ENCODE data around the gene GDNF.
"Not testable (repeated sequence)": the region's sequence is repeated elsewhere in the genome, so short reads cannot be mapped to it uniquely, and the experiment has no call there.

GDNF gene

DNA sequence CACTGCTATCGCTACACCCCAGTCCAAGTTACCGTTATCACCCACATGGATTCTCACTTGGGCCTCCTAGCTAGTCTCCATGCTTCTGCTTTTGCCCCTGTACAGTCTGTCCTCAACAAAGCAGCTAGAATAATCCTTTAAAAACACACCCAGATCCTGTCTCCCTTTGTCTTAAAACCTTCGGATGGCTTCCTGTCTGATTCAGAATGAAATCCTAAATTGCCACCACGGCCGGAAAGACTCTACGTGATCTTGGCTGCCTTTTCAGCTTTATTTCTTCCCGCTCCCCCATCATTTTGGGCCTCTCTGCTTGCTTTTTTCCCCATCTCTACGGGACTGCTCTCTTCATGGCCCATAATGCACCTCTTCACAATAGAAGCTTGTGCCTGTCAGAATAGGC, 33.4 kb downstream of the GDNF start:
- Mint-ChIP-seq H3K4me1 (no peaks in the 10 kb centered on the region), H3K36me3 (ENCODE audit: insufficient read depth) (no peaks in the 10 kb centered on the region), H3K4me3 (no peak overlapping the region), H3K27me3 (peaks cover 19% of the 10 kb centered on the region), H3K9me3 (no peaks in the 10 kb centered on the region), H3K27ac (ENCODE audit: low read depth) (no peak overlapping the region)
- no peak for ATAC-seq (replicated peaks; ENCODE audit: extremely low read depth, poor library complexity, severe bottlenecking)
- DNase-seq (ENCODE audit: low spot score in 2 of 2), result no peak

DNA sequence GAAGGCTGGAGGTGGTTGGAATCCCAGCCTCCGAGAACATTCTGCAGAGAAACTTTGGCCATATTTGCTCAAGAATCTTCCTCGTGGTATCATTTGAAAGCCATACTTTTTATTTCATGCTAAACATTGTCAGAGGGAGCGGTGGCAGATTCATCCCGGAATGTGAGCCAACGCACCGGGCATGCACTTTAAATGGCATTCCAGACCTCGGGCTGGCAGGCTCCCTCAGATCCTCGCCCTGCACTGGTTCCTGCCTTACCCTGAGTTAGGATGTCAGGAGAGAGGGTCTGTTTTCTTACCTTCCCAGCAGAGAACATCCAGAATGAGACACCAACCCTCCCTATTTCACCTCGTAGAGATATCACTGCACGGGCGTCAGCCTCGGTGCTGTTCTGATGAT, 33.8 kb downstream of the GDNF start:
- H3K4me1 Mint-ChIP-seq, result no peaks in the 10 kb centered on the region
- DNase-seq (ENCODE audit: low spot score in 2 of 2) (no peak), ATAC-seq (replicated peaks; ENCODE audit: extremely low read depth, poor library complexity, severe bottlenecking) (no peak)

DNA sequence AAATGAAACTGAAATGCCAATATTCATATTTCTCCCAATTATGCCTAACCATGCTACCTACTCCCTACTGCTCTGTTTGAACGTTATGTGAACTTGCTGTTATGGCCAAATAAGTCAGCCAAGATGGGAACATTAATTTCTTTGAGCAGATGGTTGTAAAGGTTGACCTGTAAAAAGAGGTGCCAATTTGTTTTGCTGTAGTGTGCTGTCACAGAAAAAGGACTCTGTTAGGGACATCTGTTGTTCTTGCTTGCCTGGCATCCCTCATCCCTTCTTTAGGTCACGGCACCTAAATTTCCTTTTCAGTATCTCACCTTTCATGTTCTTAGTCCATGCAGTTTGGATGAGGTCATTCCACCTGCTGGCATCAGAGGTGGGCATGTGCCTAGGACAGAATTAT, 35.4 kb downstream of the GDNF start:
- Mint-ChIP-seq H3K36me3 (ENCODE audit: insufficient read depth) (no peaks in the 10 kb centered on the region), H3K27ac (ENCODE audit: low read depth) (no peak overlapping the region), H3K4me1 (no peaks in the 10 kb centered on the region), H3K4me3 (no peak overlapping the region), H3K27me3 (peaks cover 19% of the 10 kb centered on the region), H3K9me3 (no peaks in the 10 kb centered on the region)
- DNase-seq (ENCODE audit: low spot score in 2 of 2), result no peak
- no peak for ATAC-seq (replicated peaks; ENCODE audit: extremely low read depth, poor library complexity, severe bottlenecking)

More for the DNA sequence above, 33.8 kb downstream of the GDNF start:
- no peaks in the 10 kb centered on the region for H3K9me3 Mint-ChIP-seq
- no peak overlapping the region for H3K27ac Mint-ChIP-seq (ENCODE audit: low read depth)
- no peak overlapping the region for H3K4me3 Mint-ChIP-seq
- H3K36me3 Mint-ChIP-seq (ENCODE audit: insufficient read depth), result no peaks in the 10 kb centered on the region
- H3K27me3 Mint-ChIP-seq, result peaks cover 19% of the 10 kb centered on the region

DNA sequence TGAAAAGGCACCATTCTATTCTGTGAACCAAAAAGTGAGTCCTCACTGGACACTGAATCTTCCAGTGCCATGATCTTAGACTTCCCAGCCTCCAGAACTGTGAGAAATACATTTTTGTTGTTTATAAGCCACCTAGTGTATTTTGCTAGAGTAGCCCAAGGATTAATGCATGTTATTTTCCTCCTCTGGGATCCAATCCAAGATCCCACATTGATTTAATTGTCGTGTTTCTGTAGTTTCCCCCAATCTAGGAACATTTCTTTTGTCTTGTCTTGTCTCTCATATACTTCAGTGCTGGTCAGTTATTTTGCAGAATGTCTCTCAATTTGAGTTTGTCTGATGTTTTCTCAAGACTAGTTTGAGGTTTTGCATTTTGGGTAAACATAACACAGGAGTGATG, 36.4 kb downstream of the GDNF start:
- H3K4me1 Mint-ChIP-seq, result no peaks in the 10 kb centered on the region
- H3K27me3 Mint-ChIP-seq, result peaks cover 11% of the 10 kb centered on the region
- H3K27ac Mint-ChIP-seq (ENCODE audit: low read depth), result no peak overlapping the region

DNA sequence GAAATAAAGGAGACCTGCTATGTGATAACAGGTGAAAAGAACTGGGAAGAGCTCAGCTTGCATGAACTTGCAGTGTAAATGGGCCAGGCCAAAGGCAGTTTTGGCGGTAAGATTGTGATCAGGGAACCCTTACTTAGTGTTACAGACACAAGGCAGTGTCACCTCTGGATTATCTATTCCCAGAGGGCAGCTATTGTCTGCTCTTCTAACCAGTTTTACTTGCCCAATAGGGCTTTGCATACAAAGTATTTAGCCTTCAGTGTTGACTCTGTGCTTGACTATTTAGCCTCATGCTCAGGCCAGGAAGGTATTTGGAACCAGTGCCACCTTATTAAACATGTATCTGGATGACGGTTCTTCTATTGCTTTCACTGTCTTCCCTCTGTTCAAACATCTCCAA, 38.3 kb downstream of the GDNF start:
- Mint-ChIP-seq H3K4me3 (no peak overlapping the region), H3K36me3 (ENCODE audit: insufficient read depth) (no peaks in the 10 kb centered on the region), H3K4me1 (no peaks in the 10 kb centered on the region), H3K27me3 (peaks cover 17% of the 10 kb centered on the region), H3K9me3 (peaks cover 5% of the 10 kb centered on the region), H3K27ac (ENCODE audit: low read depth) (no peak overlapping the region)
- DNase-seq (ENCODE audit: low spot score in 2 of 2) (no peak), ATAC-seq (replicated peaks; ENCODE audit: extremely low read depth, poor library complexity, severe bottlenecking) (no peak)

More for the DNA sequence above, 36.4 kb downstream of the GDNF start:
- ATAC-seq (replicated peaks; ENCODE audit: extremely low read depth, poor library complexity, severe bottlenecking), result no peak
- Mint-ChIP-seq H3K36me3 (ENCODE audit: insufficient read depth) (no peaks in the 10 kb centered on the region), H3K9me3 (no peaks in the 10 kb centered on the region), H3K4me3 (no peak overlapping the region)
- DNase-seq (ENCODE audit: low spot score in 2 of 2), result no peak

DNA sequence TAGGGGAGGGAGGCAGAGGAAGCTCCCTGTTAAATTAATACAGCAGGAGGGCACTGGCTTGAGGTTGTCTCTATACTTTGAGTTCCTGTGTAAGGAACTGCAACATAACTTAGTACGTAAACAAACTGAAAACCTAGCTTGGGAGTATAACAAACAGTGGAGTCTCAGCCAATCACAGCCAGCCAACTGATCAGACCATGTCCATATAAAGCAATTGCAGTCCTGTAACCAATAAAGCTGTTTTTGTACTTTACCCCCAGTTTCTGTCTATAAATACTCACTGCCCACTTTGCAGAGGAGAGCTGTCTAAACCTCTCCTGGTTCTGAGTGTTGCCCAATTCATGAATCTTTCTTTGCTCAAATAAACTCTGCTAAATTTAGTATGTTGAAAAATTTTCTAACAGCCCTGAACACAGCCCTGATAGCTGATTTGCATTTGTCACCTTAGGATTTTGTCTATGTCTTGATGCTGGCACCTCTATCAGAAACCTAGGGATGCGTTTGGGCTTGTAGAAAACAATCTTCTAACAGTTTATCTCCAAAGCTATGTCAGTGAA, 39.9 kb downstream of the GDNF start:
- Mint-ChIP-seq H3K27ac (ENCODE audit: low read depth) (no peak overlapping the region), H3K4me3 (no peak overlapping the region), H3K9me3 (peaks cover 5% of the 10 kb centered on the region), H3K27me3 (peaks cover 11% of the 10 kb centered on the region), H3K36me3 (ENCODE audit: insufficient read depth) (no peaks in the 10 kb centered on the region), H3K4me1 (no peaks in the 10 kb centered on the region)
- DNase-seq (ENCODE audit: low spot score in 2 of 2) (no peak), ATAC-seq (replicated peaks; ENCODE audit: extremely low read depth, poor library complexity, severe bottlenecking) (no peak)

DNA sequence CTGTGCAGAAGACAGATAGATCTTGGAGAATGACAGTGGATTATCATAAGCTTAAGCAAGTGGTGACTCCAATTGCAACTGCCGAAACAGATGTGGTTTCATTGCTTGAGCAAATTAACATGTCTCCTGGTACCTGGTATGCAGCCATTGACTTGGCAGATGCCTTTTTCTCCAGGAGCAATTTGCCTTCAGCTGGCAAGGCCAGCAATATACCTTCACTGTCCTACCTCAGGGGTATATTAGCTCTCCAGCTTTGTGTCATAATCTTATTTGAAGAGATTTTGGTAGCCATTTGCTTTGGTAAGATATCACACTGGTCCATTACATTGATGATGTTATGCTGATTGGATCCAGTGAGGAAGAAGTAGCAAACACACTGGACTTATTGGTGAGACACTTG, 43.4 kb downstream of the GDNF start:
- H3K4me1 Mint-ChIP-seq; DNase-seq (ENCODE audit: low spot score in 2 of 2); H3K36me3 Mint-ChIP-seq (ENCODE audit: insufficient read depth); H3K4me3 Mint-ChIP-seq; H3K27ac Mint-ChIP-seq (ENCODE audit: low read depth); ATAC-seq (replicated peaks; ENCODE audit: extremely low read depth, poor library complexity, severe bottlenecking): not testable (repeated sequence)
- Mint-ChIP-seq H3K27me3 (peaks cover 30% of the 10 kb centered on the region), H3K9me3 (peaks cover 12% of the 10 kb centered on the region)

DNA sequence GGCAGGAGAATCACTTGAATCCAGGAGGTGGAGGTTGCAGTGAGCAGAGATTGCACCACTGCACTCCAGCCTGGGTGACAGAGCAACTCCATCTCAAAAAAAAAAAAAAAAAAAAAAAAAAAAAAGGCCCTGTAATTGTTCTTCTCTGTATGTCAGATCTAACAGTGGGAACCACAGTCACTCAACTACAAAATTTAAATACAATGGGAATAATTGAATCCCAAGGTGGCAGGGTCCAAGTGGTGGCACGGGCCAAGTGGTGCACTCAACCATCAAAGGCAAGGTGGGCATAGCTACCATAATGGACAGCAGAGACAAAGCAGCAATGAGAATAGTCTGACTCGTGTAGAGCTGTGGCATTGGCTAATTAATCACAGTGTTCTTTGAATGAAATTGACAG, 44.5 kb downstream of the GDNF start:
- peaks cover 12% of the 10 kb centered on the region for H3K9me3 Mint-ChIP-seq
- H3K4me3 Mint-ChIP-seq; H3K4me1 Mint-ChIP-seq; ATAC-seq (replicated peaks; ENCODE audit: extremely low read depth, poor library complexity, severe bottlenecking); DNase-seq (ENCODE audit: low spot score in 2 of 2); H3K27ac Mint-ChIP-seq (ENCODE audit: low read depth); H3K36me3 Mint-ChIP-seq (ENCODE audit: insufficient read depth): not testable (repeated sequence)
- H3K27me3 Mint-ChIP-seq, result peaks cover 30% of the 10 kb centered on the region

DNA sequence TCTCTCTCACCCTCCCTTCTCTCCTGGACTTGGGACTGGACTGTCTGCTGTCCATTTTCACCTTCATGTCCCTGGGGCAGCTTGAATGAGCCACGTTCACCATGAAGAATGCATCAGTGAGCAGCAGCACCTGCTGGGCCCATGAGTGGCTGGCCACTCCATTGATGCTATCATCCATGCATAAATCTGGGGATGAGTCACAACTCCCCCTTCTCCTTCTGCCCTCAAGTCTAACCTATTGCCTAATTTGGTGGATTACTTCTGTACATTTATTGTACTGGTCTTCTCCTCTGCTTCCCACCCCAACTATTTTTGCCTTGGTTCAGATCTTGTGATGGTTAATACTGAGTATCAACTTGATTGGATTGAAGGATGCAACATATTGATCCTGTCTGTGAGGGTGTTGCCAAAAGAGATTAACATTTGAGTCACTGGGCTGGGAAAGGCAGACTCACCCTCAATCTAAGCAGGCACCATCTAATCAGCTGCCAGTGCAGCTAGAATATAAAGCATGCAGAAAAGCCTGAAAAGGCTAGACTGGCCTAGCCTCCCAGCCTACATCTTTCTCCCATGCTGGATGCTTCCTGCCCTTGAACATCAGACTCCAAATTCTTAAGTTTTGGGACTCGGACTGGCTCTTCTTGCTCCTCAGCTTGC, 46.7 kb downstream of the GDNF start:
- no peak for DNase-seq (ENCODE audit: low spot score in 2 of 2)
- no peaks in the 10 kb centered on the region for H3K36me3 Mint-ChIP-seq (ENCODE audit: insufficient read depth)
- H3K27ac Mint-ChIP-seq (ENCODE audit: low read depth), result no peak overlapping the region
- ATAC-seq (replicated peaks; ENCODE audit: extremely low read depth, poor library complexity, severe bottlenecking), result no peak
- H3K4me1 Mint-ChIP-seq, result no peaks in the 10 kb centered on the region
- peaks cover 43% of the 10 kb centered on the region for H3K27me3 Mint-ChIP-seq
- peaks cover 12% of the 10 kb centered on the region for H3K9me3 Mint-ChIP-seq
- H3K4me3 Mint-ChIP-seq, result no peak overlapping the region

DNA sequence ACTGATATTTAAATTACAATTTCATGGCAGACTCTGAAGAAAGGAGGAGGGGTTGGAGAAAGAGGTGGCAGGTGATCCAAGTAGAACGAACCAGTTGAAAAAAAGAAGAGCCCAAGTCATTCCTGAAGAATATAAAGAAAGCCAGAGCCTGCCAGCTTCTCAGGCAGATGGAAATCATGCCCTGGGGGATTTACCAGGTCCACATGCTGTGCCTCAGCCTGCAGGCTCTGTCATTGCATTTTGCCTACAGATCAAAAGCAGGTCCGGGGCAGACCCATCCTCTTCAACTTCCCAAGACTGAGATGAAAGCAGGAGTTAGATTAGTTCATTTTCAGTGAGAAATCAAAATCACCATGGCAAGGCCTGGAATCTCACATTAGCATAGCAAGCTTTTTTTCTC, 48.5 kb downstream of the GDNF start:
- Mint-ChIP-seq H3K27ac (ENCODE audit: low read depth) (no peak overlapping the region), H3K4me1 (no peaks in the 10 kb centered on the region), H3K4me3 (no peak overlapping the region), H3K36me3 (ENCODE audit: insufficient read depth) (no peaks in the 10 kb centered on the region), H3K9me3 (peaks cover 7% of the 10 kb centered on the region), H3K27me3 (peaks cover 44% of the 10 kb centered on the region)
- ATAC-seq (replicated peaks; ENCODE audit: extremely low read depth, poor library complexity, severe bottlenecking) (no peak), DNase-seq (ENCODE audit: low spot score in 2 of 2) (no peak)

DNA sequence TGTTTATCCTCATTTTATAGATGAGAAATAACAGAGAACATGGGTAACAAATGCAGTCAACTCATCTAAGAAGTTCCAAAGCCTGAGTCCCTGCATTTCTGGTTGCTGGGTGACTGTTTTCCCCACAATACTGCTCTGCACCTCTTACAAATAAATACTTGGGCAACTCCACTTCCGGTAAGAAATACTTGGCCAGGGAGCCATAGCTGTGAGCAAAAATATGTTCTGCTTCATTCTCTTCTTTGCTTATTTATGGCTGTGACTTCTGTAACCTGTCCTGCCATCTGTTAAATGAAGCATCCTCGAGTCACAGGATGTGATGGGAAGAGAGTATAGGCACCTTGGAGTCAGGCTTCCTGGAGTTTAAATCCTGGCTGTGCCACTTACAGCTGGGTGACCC, 49.9 kb downstream of the GDNF start:
- no peak for DNase-seq (ENCODE audit: low spot score in 2 of 2)
- H3K9me3 Mint-ChIP-seq, result peaks cover 7% of the 10 kb centered on the region
- H3K27me3 Mint-ChIP-seq, result peaks cover 56% of the 10 kb centered on the region
- no peaks in the 10 kb centered on the region for H3K4me1 Mint-ChIP-seq
- no peak for ATAC-seq (replicated peaks; ENCODE audit: extremely low read depth, poor library complexity, severe bottlenecking)
- H3K4me3 Mint-ChIP-seq, result no peak overlapping the region
- no peak overlapping the region for H3K27ac Mint-ChIP-seq (ENCODE audit: low read depth)
- no peaks in the 10 kb centered on the region for H3K36me3 Mint-ChIP-seq (ENCODE audit: insufficient read depth)

DNA sequence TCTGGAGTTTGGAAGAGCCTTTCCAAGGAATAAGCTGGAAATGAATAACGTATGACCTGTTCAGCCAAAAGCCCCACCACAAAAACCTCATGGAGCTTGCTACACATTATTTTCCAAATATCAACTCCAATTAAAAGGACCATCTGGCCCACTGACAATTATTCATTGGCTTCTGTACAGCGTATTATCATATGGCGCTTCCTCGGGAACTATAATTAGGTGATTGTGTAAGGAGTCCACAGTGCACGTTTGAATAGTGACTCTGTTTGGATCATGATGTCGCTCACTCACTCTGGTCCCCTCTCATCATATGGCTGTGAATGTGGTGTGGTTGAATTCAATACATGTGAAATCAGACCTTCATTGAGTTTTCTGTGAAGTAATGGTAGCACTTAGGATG, 52.1 kb downstream of the GDNF start:
- Mint-ChIP-seq H3K36me3 (ENCODE audit: insufficient read depth) (no peaks in the 10 kb centered on the region), H3K27ac (ENCODE audit: low read depth) (no peak overlapping the region), H3K27me3 (peaks cover 45% of the 10 kb centered on the region), H3K9me3 (no peaks in the 10 kb centered on the region), H3K4me3 (no peak overlapping the region), H3K4me1 (no peaks in the 10 kb centered on the region)
- ATAC-seq (replicated peaks; ENCODE audit: extremely low read depth, poor library complexity, severe bottlenecking), result no peak
- DNase-seq (ENCODE audit: low spot score in 2 of 2), result no peak

DNA sequence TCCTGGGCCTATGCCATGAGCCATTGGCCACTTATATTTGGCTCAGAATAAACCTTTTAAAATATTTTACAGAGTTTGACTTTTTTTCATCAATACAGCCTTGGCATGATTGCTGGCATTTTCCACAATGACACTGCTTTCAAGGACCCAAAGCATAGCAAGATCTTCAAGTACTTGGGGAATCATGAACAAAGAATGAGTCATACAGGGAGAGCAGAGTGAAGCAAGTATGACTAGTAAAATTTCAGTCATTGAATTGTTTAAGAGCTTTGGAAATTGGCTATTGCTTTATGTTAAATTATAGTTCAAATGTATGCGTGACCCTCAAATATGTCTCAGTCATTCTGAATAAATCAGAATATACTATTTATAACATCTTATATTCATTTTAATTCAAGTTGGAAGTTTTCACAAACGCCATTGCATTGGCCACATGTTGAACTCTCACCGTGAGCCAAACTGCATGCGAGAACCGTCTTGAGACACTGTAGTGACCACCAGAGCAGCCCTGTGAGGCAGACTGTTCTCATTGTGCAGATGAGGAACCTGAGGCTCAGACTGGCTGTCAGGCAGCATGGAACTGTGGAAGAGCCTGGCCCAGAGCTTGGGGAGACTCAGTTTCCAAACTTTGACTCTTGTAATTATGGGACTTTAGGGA, 52.9 kb downstream of the GDNF start:
- ATAC-seq (replicated peaks; ENCODE audit: extremely low read depth, poor library complexity, severe bottlenecking) (no peak), DNase-seq (ENCODE audit: low spot score in 2 of 2) (no peak)
- Mint-ChIP-seq H3K36me3 (ENCODE audit: insufficient read depth) (no peaks in the 10 kb centered on the region), H3K27ac (ENCODE audit: low read depth) (no peak overlapping the region), H3K4me3 (no peak overlapping the region), H3K9me3 (no peaks in the 10 kb centered on the region), H3K27me3 (peaks cover 45% of the 10 kb centered on the region), H3K4me1 (no peaks in the 10 kb centered on the region)

Data from central memory CD8-positive, alpha-beta T cell (primary cell).